ENCODE data around the gene IGSF9B. TPM values are rescaled to one million over a fixed set of nuclear protein-coding genes. Genes with fewer than 3 reads are reported as not detected.

The IGSF9B gene
- total RNA-seq, 4 donors from 2014 or later = 6.6 to 15.0 (median 9.5) TPM

DNA sequence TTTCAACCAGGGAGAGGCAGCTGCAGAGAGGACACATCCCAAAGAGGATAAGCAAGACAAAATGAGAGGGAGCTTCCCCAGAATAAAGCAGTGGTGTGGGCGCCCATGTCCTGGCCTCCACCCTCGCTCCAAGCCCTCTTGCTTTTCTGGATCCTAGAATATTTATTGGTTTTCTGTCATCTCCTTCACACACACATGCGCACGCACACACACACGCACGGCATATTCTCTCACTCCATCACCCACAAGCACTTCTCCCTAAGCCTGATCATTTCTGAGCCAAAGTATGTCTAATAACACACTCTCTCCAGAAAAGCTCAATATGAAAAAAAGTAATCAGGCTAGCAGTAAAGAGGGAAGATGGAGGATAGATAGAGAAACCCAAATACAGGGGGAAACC, 7.6 kb downstream of the IGSF9B start:
- Histone ChIP-seq H3K9me3 (no peaks in the 10 kb centered on the region), H3K27me3 (peaks cover 42% of the 10 kb centered on the region), H3K36me3 (no peaks in the 10 kb centered on the region), H3K27ac (no peak overlapping the region), H3K4me3 (no peak overlapping the region), H3K4me1 (peaks cover 61% of the 10 kb centered on the region)
- TF ChIP-seq EP300 (IDR thresholded peaks at IDR 0.05) (no peak), POLR2A (IDR thresholded peaks at IDR 0.05) (no peak), POLR2AphosphoS5 (IDR thresholded peaks at IDR 0.05) (no peak)
- TF ChIP-seq, protein P1, sequence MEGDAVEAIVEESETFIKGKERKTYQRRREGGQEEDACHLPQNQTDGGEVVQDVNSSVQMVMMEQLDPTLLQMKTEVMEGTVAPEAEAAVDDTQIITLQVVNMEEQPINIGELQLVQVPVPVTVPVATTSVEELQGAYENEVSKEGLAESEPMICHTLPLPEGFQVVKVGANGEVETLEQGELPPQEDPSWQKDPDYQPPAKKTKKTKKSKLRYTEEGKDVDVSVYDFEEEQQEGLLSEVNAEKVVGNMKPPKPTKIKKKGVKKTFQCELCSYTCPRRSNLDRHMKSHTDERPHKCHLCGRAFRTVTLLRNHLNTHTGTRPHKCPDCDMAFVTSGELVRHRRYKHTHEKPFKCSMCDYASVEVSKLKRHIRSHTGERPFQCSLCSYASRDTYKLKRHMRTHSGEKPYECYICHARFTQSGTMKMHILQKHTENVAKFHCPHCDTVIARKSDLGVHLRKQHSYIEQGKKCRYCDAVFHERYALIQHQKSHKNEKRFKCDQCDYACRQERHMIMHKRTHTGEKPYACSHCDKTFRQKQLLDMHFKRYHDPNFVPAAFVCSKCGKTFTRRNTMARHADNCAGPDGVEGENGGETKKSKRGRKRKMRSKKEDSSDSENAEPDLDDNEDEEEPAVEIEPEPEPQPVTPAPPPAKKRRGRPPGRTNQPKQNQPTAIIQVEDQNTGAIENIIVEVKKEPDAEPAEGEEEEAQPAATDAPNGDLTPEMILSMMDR (IDR thresholded peaks at IDR 0.05) = no peak
- WGBS = 92% methylated on average over 6 of the region's 6 CpGs
- DNase-seq (ENCODE audit: low spot score in 2 of 2) = no peak

DNA sequence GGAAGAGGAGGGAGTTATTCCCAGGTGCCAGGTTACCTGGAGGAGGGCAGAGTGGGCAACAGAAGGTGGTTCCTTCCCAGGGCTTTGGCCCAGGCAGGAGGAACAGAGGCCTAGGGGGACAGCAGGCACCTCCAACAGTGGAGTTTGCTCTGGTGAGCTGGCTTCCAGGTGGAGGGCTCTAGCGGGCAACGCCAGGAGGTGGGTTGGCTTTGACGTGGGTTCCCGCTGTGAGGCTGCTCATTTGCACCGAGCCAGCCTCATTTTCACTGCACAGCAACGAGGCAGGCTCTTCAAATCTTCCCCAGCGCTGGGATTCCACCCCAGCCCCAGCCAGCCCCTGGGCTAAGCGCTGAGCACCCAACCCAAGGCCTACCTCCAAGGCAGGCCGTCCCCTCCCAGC, 8.1 kb downstream of the IGSF9B start:
- Histone ChIP-seq H3K27me3 (peaks cover 38% of the 10 kb centered on the region), H3K4me1 (peaks cover 61% of the 10 kb centered on the region), H3K9me3 (no peaks in the 10 kb centered on the region), H3K27ac (no peak overlapping the region), H3K4me3 (no peak overlapping the region), H3K36me3 (no peaks in the 10 kb centered on the region)
- 88% methylated on average over 8 of the region's 9 CpGs for WGBS
- no peak for TF ChIP-seq POLR2A (IDR thresholded peaks at IDR 0.05)
- TF ChIP-seq EP300 (IDR thresholded peaks at IDR 0.05) = no peak
- no peak for DNase-seq (ENCODE audit: low spot score in 2 of 2)

DNA sequence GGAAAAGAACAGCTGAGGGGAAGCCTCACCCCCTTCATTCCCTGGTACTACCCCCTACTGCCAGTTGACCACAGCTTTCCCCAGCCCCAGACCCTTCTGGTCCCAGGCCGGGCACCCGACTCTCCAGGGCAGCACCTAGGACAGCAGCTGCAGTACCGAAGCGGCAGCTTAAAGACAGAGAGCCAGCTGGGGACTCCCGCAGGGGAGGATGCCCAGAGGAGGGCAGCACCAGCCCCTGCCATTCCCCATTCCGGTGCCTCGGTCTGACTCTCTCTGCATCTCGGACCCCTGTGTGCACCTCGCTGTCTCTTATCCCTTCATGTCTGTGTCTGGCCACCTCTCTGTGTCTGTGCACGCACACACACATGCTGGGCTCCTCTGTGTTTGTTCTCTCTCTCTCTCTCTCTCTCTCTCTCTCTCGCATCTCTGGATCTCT, 9.4 kb downstream of the IGSF9B start:
- peaks cover 31% of the 10 kb centered on the region for H3K27me3 ChIP-seq
- no peak overlapping the region for H3K27ac ChIP-seq

DNA sequence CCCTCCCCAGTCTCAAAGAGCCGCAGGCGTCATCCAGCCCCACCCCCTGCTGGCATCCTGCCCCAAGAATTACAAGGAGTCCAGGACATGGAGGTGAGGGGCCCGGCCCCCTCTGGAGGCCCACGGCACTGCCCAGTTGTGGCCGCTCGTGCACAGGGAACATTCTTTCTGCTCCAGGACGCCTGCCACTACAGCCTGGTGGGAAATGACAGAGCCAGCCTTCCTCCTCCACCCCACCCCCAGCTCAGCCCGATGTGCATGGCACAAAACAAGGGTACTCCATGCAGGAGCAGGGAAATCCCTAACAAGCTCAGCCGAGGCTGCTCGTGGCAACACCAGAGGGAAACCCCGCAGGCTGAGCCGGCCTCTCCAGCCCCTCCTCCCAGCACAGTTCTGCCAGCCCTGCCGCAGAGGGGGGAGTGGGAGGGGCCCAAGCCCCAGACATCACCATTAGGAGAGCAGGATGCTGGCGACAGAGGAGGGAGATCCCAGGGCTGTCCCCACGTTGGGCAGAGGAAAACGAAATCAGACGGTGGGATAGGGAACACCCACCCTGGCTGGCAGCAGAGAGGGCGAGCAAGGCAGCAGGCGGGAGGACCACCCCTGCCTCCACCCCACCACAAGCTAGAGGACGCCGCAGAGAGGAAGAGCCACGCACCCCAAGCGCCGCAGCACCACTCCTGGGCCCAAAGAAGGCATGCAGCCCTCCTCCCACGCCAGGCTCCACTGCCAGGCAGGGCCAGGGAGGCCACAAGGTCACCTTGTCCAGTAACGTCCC, 10.0 kb downstream of the IGSF9B start:
- TF ChIP-seq EP300 (IDR thresholded peaks at IDR 0.05) (no peak), POLR2A (IDR thresholded peaks at IDR 0.05) (no peak), POLR2AphosphoS5 (IDR thresholded peaks at IDR 0.05) (no peak)
- TF ChIP-seq, protein P1 (IDR thresholded peaks at IDR 0.05) = no peak
- Histone ChIP-seq H3K27me3 (peaks cover 31% of the 10 kb centered on the region), H3K9me3 (no peaks in the 10 kb centered on the region), H3K4me3 (no peak overlapping the region), H3K36me3 (no peaks in the 10 kb centered on the region), H3K4me1 (peaks cover 50% of the 10 kb centered on the region), H3K27ac (no peak overlapping the region)
- no peak for DNase-seq (ENCODE audit: low spot score in 2 of 2)
- WGBS = 16% methylated on average over 19 of the region's 26 CpGs

More for the DNA sequence above, 9.4 kb downstream of the IGSF9B start:
- DNase-seq (ENCODE audit: low spot score in 2 of 2) = no peak
- Histone ChIP-seq H3K4me1 (peaks cover 56% of the 10 kb centered on the region), H3K36me3 (no peaks in the 10 kb centered on the region), H3K4me3 (no peak overlapping the region), H3K9me3 (no peaks in the 10 kb centered on the region)
- WGBS = 7% methylated on average over 9 of the region's 11 CpGs
- TF ChIP-seq, protein P1 (IDR thresholded peaks at IDR 0.05) = peak in 1 of 2 donors; percentile 15
- no peak for TF ChIP-seq EP300 (IDR thresholded peaks at IDR 0.05)

DNA sequence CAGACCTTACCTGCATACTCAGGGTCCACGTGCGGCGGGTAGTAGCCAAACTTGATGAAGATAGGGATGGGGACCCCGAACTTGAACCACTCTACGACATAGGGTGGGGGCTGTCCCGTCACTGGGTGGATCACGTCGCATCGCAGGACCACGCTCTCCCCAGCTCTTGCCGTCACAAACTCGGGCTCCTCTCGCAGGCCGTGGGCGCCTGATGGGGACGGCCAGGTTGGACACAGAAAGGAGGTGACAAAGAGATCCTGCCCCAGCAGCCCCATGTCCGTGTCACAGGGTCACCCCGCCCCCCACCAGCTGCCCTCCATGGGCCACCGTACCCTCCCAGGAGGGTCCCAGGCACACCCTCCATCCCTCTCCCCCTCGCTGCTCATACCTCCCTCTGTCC, 10.7 kb downstream of the IGSF9B start:
- Histone ChIP-seq H3K9me3 (no peaks in the 10 kb centered on the region), H3K27ac (no peak overlapping the region), H3K27me3 (peaks cover 27% of the 10 kb centered on the region), H3K4me1 (peaks cover 43% of the 10 kb centered on the region), H3K36me3 (no peaks in the 10 kb centered on the region), H3K4me3 (no peak overlapping the region)
- WGBS = 81% methylated on average over 11 of the region's 20 CpGs
- no peak for DNase-seq (ENCODE audit: low spot score in 2 of 2)
- TF ChIP-seq EP300 (IDR thresholded peaks at IDR 0.05) (no peak), POLR2A (IDR thresholded peaks at IDR 0.05) (no peak), POLR2AphosphoS5 (IDR thresholded peaks at IDR 0.05) (no peak)
- TF ChIP-seq, protein P1 (IDR thresholded peaks at IDR 0.05) = no peak

Measured in suprapubic skin (tissue), 4 donors.